Jurkat, Clone E6-1 (cell line): ENCODE data around the gene FADS1.

Experiments
- DNase-seq: peaks from one replicate; pipeline ENCODE4 v3.0.0-alpha.2; 2011; ENCODE audit warnings: low read depth, low spot score
- H3K4me3 ChIP-seq: 2 replicates; pipeline ENCODE4 v1.5.1; 2011; ENCODE audit warnings: mild to moderate bottlenecking, low read length, control low read depth, moderate library complexity

Gene FADS1

GRCh38 chr11:61752117-61752924, 64.5 kb downstream of the FADS1 start, which contains the start of gene MYRF:
Gene MYRF (plus strand): TSS chr11:61752636. CDS start chr11:61752745, 109 bp downstream.
- DNase-seq: no peak
- peak within 1 kb of the TSS; percentile 47 for H3K4me3 ChIP-seq

GRCh38 chr11:61751384-61751783, 65.4 kb downstream of the FADS1 start:
- no peak for DNase-seq
- no peak overlapping the region for H3K4me3 ChIP-seq

- no peak for DNase-seq
- H3K4me3 ChIP-seq: no peak overlapping the region
Measured at GRCh38 chr11:61750631-61751273, 66.1 kb downstream of the FADS1 start.
